Effector memory CD4-positive, alpha-beta T cell (primary cell): ENCODE measurements around the gene OR2AE1.

ENCODE experiments used
- DNase-seq, 3 donors: peaks; one replicate each; pipeline ENCODE4 v3.0.0-alpha.2; 2020
- H3K27ac ChIP-seq: 2 replicates; pipeline ENCODE4 v1.7.0; 2013; ENCODE audit warnings: mild to moderate bottlenecking, low read length, moderate library complexity; ENCODE audit not compliant: insufficient read depth, poor library complexity, severe bottlenecking
- H3K27me3 ChIP-seq: replicated peaks from 2 replicates; pipeline ENCODE4 v1.7.0; 2013; ENCODE audit warnings: mild to moderate bottlenecking, low read length; ENCODE audit not compliant: insufficient read depth, control insufficient read depth, poor library complexity, severe bottlenecking
- H3K36me3 ChIP-seq: 2 replicates; pipeline ENCODE4 v1.7.0; 2013; ENCODE audit warnings: mild to moderate bottlenecking, low read length, moderate library complexity; ENCODE audit not compliant: control insufficient read depth, insufficient read depth
- H3K4me1 ChIP-seq: 2 replicates; pipeline ENCODE4 v1.7.0; 2013; ENCODE audit warnings: low read length, mild to moderate bottlenecking; ENCODE audit not compliant: control insufficient read depth, insufficient read depth, poor library complexity, severe bottlenecking
- H3K4me3 ChIP-seq: 2 replicates; pipeline ENCODE4 v1.7.0; 2013; ENCODE audit warnings: low read length, low read depth, mild to moderate bottlenecking; ENCODE audit not compliant: insufficient read depth, poor library complexity, severe bottlenecking
- H3K9me3 ChIP-seq: 2 replicates; pipeline ENCODE4 v1.7.0; 2013; ENCODE audit warnings: mild to moderate bottlenecking, low read length, moderate library complexity; ENCODE audit not compliant: control insufficient read depth
- total RNA-seq, 3 donors: gene quantifications; one replicate each; lab custom pipeline; 2026; lab: John Stamatoyannopoulos, UW

The OR2AE1 gene, protein sequence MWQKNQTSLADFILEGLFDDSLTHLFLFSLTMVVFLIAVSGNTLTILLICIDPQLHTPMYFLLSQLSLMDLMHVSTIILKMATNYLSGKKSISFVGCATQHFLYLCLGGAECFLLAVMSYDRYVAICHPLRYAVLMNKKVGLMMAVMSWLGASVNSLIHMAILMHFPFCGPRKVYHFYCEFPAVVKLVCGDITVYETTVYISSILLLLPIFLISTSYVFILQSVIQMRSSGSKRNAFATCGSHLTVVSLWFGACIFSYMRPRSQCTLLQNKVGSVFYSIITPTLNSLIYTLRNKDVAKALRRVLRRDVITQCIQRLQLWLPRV
- 0 to 0.19 (median 0.17) reads per million in 3 donors for total RNA-seq

DNA sequence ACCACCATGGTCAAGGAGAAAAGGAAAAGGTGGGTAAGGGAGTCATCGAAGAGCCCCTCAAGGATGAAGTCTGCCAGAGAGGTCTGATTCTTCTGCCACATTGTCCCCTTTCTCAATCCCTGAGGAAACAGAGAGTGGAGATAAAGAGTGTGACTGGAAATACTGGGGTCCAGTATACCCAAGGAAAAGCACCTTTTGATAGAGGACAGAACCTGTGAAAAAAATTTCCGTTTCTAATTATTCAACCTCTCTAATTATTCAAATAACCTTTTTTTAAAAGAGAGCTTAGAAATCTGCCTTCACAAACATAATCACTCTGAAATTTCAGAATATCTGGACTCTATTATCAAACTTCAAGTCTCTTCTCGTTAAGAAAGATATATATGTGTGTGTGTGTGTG lies at the start of gene OR2AE1:
TSS of gene OR2AE1 (minus strand) at position 101 of the 400 bp plus-strand sequence. CDS start at position 101, 0 bp downstream.
- no peaks in the 10 kb centered on the region for H3K36me3 ChIP-seq
- H3K4me1 ChIP-seq, result no peaks in the 10 kb centered on the region
- no peaks in the 10 kb centered on the region for H3K9me3 ChIP-seq
- H3K27ac ChIP-seq, result no peak within 1 kb of the TSS
- H3K27me3 ChIP-seq, result no peaks in the 10 kb centered on the region
- DNase-seq, result no peak
- H3K4me3 ChIP-seq, result no peak within 1 kb of the TSS

DNA sequence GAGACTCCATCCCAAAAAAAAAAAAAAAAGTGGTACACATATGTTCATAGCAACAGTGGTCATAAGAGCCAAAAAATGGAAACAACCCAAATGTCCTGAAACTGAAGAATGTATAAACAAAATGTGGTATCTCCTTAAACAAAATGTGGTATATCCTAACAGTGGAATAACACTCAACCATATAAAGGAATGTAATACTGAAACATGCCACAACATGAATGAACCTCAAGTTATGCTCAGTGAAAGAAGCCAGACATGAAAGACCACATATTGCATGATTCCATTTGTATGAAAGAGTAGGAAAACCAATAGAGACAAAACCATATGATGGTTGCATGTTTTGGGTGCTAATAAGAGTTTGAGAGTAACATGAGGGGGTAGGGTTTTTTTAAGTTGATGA lies 49.5 kb upstream of the OR2AE1 start:
- Histone ChIP-seq H3K36me3 (no peaks in the 10 kb centered on the region), H3K27ac (no peak overlapping the region), H3K4me3 (no peak overlapping the region), H3K4me1 (peaks cover 14% of the 10 kb centered on the region), H3K27me3 (no peaks in the 10 kb centered on the region), H3K9me3 (no peaks in the 10 kb centered on the region)
- no peak for DNase-seq

DNA sequence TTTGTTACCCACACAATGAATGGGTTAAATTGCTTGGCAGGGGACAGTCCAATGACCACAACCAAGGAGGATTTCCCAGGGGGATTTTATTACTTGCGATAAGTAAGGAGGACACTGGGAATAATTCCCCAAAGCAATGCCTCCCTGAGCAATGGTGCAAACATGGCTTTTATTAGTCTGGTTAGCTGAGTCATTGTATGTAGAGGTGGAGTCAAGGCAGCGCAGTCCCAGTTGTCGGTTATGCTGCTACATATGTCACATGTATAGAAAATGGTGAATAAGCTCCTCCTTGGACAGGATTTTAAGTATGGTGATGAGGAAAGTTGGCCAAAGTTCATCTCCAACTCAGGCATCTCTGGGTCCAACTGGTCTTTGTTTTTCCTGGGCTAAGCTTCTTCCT lies 46.4 kb upstream of the OR2AE1 start:
- H3K9me3 ChIP-seq, result no peaks in the 10 kb centered on the region
- peaks cover 3% of the 10 kb centered on the region for H3K4me1 ChIP-seq
- H3K27me3 ChIP-seq, result no peaks in the 10 kb centered on the region
- H3K4me3 ChIP-seq, result no peak overlapping the region
- no peak overlapping the region for H3K27ac ChIP-seq
- no peaks in the 10 kb centered on the region for H3K36me3 ChIP-seq
- no peak for DNase-seq

DNA sequence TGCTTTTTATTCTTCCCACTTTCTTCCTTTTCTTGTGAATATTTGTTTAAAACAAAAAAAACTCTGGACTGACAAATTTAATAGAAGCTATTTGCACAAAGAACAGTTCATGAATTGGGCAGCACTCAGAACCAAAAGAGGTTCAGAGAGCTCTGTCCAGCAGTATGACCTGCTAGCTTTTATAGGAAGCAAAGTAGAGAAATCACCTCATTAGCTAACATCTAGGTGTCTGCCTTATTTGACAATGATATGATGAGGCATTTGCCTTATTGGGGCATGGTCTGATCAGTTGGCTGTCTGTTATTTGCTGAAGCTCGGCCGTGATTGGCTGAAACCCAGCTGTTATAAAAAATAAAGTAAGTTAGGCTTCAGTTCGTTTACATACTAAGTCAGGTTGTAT lies 43.3 kb upstream of the OR2AE1 start:
- H3K4me3 ChIP-seq, result peak overlapping the region; percentile 82
- H3K36me3 ChIP-seq, result peaks cover 9% of the 10 kb centered on the region
- H3K4me1 ChIP-seq, result peaks cover 18% of the 10 kb centered on the region
- H3K27ac ChIP-seq, result peak overlapping the region; percentile 91
- H3K9me3 ChIP-seq, result no peaks in the 10 kb centered on the region
- H3K27me3 ChIP-seq, result no peaks in the 10 kb centered on the region
- no peak for DNase-seq

DNA sequence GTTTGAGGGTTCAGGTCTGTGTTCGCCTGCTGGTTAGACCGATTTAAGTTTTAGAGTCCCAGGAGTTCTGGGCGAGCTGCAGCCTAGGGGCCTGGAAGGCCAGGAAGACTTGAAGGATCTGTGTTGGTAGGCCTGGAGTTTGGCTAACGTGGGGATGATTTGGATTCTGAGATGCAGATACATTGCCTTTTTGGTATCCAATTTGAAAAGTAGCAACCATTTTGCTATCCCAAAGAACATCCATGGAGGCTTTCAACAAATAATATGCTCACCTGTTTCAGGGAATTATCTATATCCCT lies 42.9 kb upstream of the OR2AE1 start:
- Histone ChIP-seq H3K36me3 (peaks cover 10% of the 10 kb centered on the region), H3K4me3 (peak overlapping the region; percentile 82), H3K4me1 (peaks cover 18% of the 10 kb centered on the region), H3K27ac (peak overlapping the region; percentile 91), H3K9me3 (no peaks in the 10 kb centered on the region), H3K27me3 (no peaks in the 10 kb centered on the region)
- no peak for DNase-seq

DNA sequence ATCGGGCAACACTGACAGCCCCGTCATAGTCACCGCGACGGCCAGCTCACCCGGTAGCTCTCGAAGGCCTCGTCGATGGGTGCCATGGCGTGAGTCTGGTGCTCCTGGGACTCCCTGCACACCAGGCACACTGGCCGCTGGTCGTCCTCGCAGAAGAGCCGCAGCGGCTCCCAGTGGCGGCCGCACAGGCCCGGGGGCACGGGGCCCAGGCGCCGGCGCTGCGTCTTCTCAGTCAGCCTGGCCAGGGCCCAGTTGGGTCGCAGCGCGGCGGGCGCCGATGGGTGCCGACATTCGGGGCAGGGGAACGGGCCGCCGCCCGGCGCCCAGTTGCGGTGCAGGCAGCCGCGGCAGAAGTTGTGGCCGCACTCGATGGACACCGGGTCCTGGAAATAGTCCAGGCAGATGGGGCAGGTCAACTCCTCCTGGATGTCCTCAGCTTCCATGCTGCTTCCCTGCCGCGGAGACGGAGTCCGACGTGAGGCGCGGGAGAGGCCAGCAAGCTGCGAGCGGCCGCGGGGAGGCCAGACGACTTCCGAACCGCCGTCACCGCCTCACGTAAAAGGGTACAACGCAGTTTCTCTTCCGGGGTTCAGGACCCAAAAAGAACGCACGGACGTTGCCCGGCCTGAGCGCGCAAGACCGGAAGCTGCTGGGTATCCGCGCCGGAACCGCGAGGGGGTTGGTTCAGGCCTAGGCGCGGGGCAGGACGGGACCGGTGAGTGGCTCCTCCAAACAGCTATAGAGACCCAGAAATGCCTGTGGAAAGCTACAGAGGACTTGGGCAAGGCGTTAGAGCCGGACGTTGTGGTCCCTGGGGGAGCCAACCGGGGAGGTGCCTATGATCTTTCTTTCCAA lies 42.4 kb upstream of the OR2AE1 start, which contains the start of gene TRIM4:
TSS of gene TRIM4 (minus strand) at position 572 of the 855 bp plus-strand sequence. CDS start at position 443, 129 bp downstream.
- Histone ChIP-seq H3K27ac (peak within 1 kb of the TSS; percentile 91), H3K4me1 (peaks cover 18% of the 10 kb centered on the region), H3K4me3 (peak within 1 kb of the TSS; percentile 82), H3K36me3 (peaks cover 10% of the 10 kb centered on the region), H3K9me3 (no peaks in the 10 kb centered on the region), H3K27me3 (no peaks in the 10 kb centered on the region)
- DNase-seq, result peak; percentile 80 to 82 (median 81)

DNA sequence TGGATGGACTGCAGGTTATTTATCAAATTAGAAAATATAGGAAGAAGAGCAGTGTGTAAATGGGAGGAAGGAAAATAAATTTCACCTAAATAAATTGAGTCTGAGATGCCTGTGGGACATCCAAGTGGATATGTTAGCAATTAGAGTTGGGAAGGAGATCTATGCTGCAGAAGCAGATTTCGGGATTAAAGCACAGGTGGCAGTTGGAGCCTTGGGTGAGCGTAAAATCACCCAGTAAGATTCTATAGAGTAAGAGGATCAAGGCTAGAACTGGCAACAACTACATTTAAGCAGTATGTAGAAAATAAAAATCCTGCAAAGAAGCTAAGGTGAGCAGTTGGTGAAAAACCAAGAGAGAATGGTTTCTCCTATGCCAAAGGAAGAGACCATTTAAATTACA lies 34.1 kb upstream of the OR2AE1 start:
- Histone ChIP-seq H3K9me3 (no peaks in the 10 kb centered on the region), H3K27ac (no peak overlapping the region), H3K4me1 (no peaks in the 10 kb centered on the region), H3K36me3 (peaks cover 55% of the 10 kb centered on the region), H3K27me3 (no peaks in the 10 kb centered on the region), H3K4me3 (no peak overlapping the region)
- no peak for DNase-seq

DNA sequence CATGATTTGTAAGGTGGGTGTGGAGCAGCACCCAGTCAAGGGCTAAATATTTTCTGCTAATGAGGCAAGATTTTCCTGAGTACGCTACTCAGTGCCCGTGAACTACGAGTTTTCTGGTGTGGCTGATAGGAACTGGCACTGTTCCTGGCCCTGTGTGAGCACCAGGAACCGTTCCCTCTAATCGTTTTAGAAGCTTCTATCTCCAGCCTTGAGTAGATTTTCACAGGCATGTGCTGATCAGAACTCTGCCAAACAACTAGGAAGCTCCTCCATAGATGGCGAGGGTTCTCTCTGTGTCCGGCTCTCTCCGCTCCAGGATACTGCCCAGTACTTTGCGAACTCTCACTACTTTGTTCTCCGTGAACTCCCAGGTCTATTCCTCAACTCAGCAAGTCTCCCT lies 24.7 kb upstream of the OR2AE1 start:
- H3K27me3 ChIP-seq, result no peaks in the 10 kb centered on the region
- no peaks in the 10 kb centered on the region for H3K9me3 ChIP-seq
- no peaks in the 10 kb centered on the region for H3K4me1 ChIP-seq
- H3K4me3 ChIP-seq, result no peak overlapping the region
- H3K36me3 ChIP-seq, result peaks cover 66% of the 10 kb centered on the region
- DNase-seq, result no peak
- H3K27ac ChIP-seq, result no peak overlapping the region

DNA sequence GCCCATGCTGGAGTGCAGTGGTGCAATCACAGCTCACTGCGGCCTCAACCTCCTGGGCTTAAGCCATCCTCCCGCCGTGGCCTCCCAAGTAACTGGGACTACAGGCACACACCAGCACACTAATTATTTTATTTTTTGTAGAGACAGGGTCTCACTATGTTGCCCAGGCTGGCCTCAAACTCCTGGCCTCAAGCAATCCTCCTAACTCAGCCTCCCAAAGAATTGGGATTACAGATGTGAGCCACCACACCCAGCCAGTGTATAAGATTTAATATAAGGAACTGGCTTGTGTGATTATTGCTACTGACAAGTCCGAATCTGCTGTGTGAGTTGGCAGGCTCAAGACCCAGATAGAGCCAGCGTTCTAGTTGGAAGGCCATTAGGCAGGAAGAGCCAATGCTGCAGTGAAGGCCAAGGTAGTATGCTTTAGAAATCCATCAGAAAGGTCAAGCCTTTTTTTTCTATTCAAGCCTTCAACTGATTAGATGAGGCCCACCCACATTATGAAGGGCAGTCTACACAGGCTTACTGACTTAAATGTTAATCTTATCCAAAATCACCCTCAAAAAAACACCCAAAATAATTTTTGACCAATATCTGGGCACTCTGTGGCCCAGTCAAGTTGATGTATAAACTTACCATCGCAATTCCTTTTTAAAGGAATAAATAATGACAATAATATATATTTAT lies 23.1 kb upstream of the OR2AE1 start:
- H3K9me3 ChIP-seq, result no peaks in the 10 kb centered on the region
- DNase-seq, result no peak
- H3K27ac ChIP-seq, result no peak overlapping the region
- peaks cover 50% of the 10 kb centered on the region for H3K36me3 ChIP-seq
- no peak overlapping the region for H3K4me3 ChIP-seq
- no peaks in the 10 kb centered on the region for H3K4me1 ChIP-seq
- no peaks in the 10 kb centered on the region for H3K27me3 ChIP-seq
